OCI-LY7 (cell line): Measurements from ENCODE around the gene PFKL. TPM values are rescaled to one million over a fixed set of nuclear protein-coding genes. Genes with fewer than 3 reads are reported as not detected.

Experiments used
- BruUV-seq: library from RNA; stranded (reverse); fragments of 400-500 nt; replicated peaks from 2 replicates; lab custom pipeline; 2021; lab: Mats Ljungman, UMichigan
- CTCF ChIA-PET: fragments of 300-600 bp; sonication (Branson Sonifier 250); formaldehyde crosslinking; loops from one replicate; lab custom pipeline; 2022; ENCODE audit warnings: antibody characterized with exemption; ENCODE audit not compliant: unreplicated experiment; lab: Charles Lee
- POLR2A ChIA-PET: fragments of 300-600 bp; sonication (Branson Sonifier 250); formaldehyde crosslinking; loops from one replicate; lab custom pipeline; 2022; ENCODE audit warnings: antibody characterized with exemption; lab: Charles Lee
- DNase-seq: peaks from one replicate; pipeline ENCODE4 v3.0.0-alpha.2; 2015; ENCODE audit warnings: low spot score
- H2AFZ ChIP-seq: fragments of 200-600 bp; sonication (generic), shearing (Covaris generic); 2 replicates; pipeline ENCODE4 v1.6.1; 2014; ENCODE audit warnings: mild to moderate bottlenecking, antibody characterized with exemption, low read length, moderate library complexity
- H3K27ac ChIP-seq: fragments of 200-600 bp; sonication (generic); 2 replicates; pipeline ENCODE4 v1.5.1; 2014; ENCODE audit warnings: mixed run types, low read depth, mild to moderate bottlenecking, moderate library complexity, low read length, inconsistent platforms; ENCODE audit not compliant: poor library complexity, severe bottlenecking
- H3K36me3 ChIP-seq: fragments of 200-600 bp; sonication (generic); 2 replicates; pipeline ENCODE4 v1.6.1; 2014; ENCODE audit warnings: mild to moderate bottlenecking, antibody characterized with exemption, low read length, moderate library complexity, mixed read lengths; ENCODE audit not compliant: insufficient read depth
- H3K4me1 ChIP-seq: fragments of 200-600 bp; sonication (generic); 2 replicates; pipeline ENCODE4 v1.5.1; 2014; ENCODE audit warnings: mild to moderate bottlenecking, low read length; ENCODE audit not compliant: insufficient read depth, poor library complexity, severe bottlenecking
- H3K4me2 ChIP-seq: fragments of 200-600 bp; sonication (generic); 2 replicates; pipeline ENCODE4 v1.6.1; 2014; ENCODE audit warnings: mild to moderate bottlenecking, low read length
- H3K4me3 ChIP-seq: fragments of 200-600 bp; sonication (generic); 2 replicates; pipeline ENCODE4 v1.5.1; 2014; ENCODE audit warnings: mild to moderate bottlenecking, low read depth, low read length; ENCODE audit not compliant: poor library complexity, severe bottlenecking
- H3K79me2 ChIP-seq: fragments of 200-600 bp; sonication (generic); 2 replicates; pipeline ENCODE4 v1.6.1; 2016; ENCODE audit warnings: low read depth, mild to moderate bottlenecking, low read length, moderate library complexity, mixed read lengths; ENCODE audit not compliant: insufficient read depth
- H3K9me2 ChIP-seq: fragments of 200-600 bp; sonication (generic); 2 replicates; pipeline ENCODE4 v1.6.1; 2016; ENCODE audit warnings: mild to moderate bottlenecking, low read length, mixed read lengths; ENCODE audit not compliant: insufficient read depth
- H3K9me3 ChIP-seq: fragments of 200-600 bp; sonication (generic); 2 replicates; pipeline ENCODE4 v1.6.1; 2014; ENCODE audit warnings: mild to moderate bottlenecking, mixed run types, low read length, mixed read lengths
- H4K20me1 ChIP-seq: fragments of 200-600 bp; sonication (generic); 2 replicates; pipeline ENCODE4 v1.6.1; 2014; ENCODE audit warnings: mild to moderate bottlenecking, antibody characterized with exemption, low read length, moderate library complexity, mixed read lengths; ENCODE audit not compliant: insufficient read depth
- EZH2phosphoT487 ChIP-seq: fragments of 200-600 bp; sonication (generic); IDR thresholded peaks from 2 replicates; pipeline ENCODE4 v1.6.1; 2018; ENCODE audit warnings: low read depth, borderline replicate concordance, mild to moderate bottlenecking, mixed run types, antibody characterized with exemption, low read length, moderate library complexity, mixed read lengths
- intact Hi-C: fragments of 100-400 bp; cut with micrococcal nuclease; formaldehyde crosslinking; loops from one replicate; pipeline ENCODE4 v1.10.0; 2022; ENCODE audit not compliant: unreplicated experiment
- total RNA-seq, 2 experiments: library from RNA; depleted of rRNA in 1 of 2; stranded (reverse); fragments of >200 nt in 1 of 2; shearing (Covaris generic) in 1 of 2; gene quantifications; 2 replicates each; pipeline ENCODE4 v1.2.3, GENCODE V29; 2014 to 2022
- TF ChIP-seq, protein P1 (sequence below): fragments of 200-600 bp; sonication (generic); conservative IDR thresholded peaks from 2 replicates; pipeline ENCODE4 v1.5.1; 2014; ENCODE audit warnings: mild to moderate bottlenecking, antibody characterized with exemption, low read length, moderate library complexity, mixed read lengths

Gene PFKL
- total RNA-seq, 2 experiments from 2014 or later: 102 to 128 TPM

DNA sequence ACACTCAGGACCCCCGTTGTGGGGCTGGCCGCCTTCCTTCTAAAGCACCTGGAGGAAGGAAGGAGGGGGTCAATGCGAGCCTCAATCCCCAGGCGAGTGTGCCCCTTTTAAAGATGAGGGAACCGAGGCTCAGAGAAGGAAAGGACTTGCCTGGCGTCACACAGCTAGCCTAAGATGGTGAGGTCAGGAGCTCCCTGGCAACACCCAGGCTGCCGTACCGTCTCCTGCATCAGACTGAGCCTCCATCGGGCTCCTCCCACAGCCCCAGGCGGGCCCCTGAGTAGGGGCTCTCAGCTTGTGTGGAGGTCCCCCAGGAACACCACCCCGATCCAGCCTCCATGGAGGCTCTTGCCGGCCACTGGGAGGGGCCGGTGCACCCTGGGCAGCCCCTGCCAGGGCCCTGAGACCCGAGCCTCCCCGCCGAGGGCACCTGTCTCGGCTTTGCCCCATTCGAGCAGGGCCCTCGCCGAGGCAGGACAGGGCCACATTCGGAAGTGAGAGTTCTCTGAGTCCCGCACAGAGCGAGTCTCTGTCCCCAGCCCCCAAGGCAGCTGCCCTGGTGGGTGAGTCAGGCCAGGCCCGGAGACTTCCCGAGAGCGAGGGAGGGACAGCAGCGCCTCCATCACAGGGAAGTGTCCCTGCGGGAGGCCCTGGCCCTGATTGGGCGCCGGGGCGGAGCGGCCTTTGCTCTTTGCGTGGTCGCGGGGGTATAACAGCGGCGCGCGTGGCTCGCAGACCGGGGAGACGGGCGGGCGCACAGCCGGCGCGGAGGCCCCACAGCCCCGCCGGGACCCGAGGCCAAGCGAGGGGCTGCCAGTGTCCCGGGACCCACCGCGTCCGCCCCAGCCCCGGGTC, 14.5 kb upstream of the PFKL start, which contains the start of gene AIRE:
TSS of gene AIRE (plus strand) at position 739 of the 855 bp plus-strand sequence. CDS start 131 bp downstream, outside the sequence.
- Histone ChIP-seq H3K4me2 (no peak within 1 kb of the TSS), H4K20me1 (no peaks in the 10 kb centered on the region), H3K36me3 (no peaks in the 10 kb centered on the region), H3K4me3 (no peak within 1 kb of the TSS), H3K4me1 (no peaks in the 10 kb centered on the region), H2AFZ (no peak within 1 kb of the TSS), H3K27ac (no peak within 1 kb of the TSS), H3K9me2 (no peaks in the 10 kb centered on the region), H3K9me3 (no peaks in the 10 kb centered on the region), H3K79me2 (no peaks in the 10 kb centered on the region)
- TF ChIP-seq EZH2phosphoT487: no peak
- TF ChIP-seq, protein P1, sequence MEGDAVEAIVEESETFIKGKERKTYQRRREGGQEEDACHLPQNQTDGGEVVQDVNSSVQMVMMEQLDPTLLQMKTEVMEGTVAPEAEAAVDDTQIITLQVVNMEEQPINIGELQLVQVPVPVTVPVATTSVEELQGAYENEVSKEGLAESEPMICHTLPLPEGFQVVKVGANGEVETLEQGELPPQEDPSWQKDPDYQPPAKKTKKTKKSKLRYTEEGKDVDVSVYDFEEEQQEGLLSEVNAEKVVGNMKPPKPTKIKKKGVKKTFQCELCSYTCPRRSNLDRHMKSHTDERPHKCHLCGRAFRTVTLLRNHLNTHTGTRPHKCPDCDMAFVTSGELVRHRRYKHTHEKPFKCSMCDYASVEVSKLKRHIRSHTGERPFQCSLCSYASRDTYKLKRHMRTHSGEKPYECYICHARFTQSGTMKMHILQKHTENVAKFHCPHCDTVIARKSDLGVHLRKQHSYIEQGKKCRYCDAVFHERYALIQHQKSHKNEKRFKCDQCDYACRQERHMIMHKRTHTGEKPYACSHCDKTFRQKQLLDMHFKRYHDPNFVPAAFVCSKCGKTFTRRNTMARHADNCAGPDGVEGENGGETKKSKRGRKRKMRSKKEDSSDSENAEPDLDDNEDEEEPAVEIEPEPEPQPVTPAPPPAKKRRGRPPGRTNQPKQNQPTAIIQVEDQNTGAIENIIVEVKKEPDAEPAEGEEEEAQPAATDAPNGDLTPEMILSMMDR: no peak
- ChIA-PET CTCF (no interaction called here), POLR2A (no interaction called here)
- intact Hi-C loops: no loop called here
- BruUV-seq: no TSS peak
- DNase-seq: no peak

DNA sequence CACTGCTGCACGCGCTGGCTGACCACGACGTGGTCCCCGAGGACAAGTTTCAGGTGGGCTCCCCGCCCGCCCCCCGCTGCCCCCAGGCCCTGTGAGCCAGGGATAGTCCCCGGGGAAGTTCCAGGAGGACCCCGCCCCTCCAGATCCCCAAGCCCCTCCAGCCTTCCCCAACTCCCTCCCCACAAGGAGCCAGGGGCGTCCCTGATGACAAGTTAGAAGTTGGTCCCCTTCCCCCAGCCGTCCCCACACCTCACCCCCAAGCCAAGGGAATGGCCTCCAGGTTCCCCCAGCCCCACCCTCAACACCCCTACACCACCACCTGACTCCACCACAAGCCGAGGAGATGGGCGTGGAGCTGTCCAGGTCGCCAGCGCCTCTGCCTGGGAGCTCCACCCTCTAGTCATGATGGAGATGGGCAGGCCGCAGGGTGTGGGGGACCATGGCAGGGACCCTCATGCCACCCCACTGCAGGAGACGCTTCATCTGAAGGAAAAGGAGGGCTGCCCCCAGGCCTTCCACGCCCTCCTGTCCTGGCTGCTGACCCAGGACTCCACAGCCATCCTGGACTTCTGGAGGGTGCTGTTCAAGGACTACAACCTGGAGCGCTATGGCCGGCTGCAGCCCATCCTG, 13.7 kb upstream of the PFKL start:
- BruUV-seq: no TSS peak
- Histone ChIP-seq H3K9me2 (no peaks in the 10 kb centered on the region), H3K4me1 (no peaks in the 10 kb centered on the region), H2AFZ (no peak overlapping the region), H3K4me2 (no peak overlapping the region), H3K36me3 (no peaks in the 10 kb centered on the region), H3K79me2 (no peaks in the 10 kb centered on the region), H3K9me3 (no peaks in the 10 kb centered on the region), H3K27ac (no peak overlapping the region), H4K20me1 (no peaks in the 10 kb centered on the region), H3K4me3 (no peak overlapping the region)
- ChIA-PET POLR2A (no interaction called here), CTCF (no interaction called here)
- TF ChIP-seq EZH2phosphoT487: no peak
- TF ChIP-seq, protein P1: no peak
- no peak for DNase-seq
- intact Hi-C loops: no loop called here
